ENCODE measurements around the gene MRPS15.
"Not testable (repeated sequence)": the region's sequence is repeated elsewhere in the genome, so short reads cannot be mapped to it uniquely, and the experiment has no call there.

MRPS15 gene

DNA sequence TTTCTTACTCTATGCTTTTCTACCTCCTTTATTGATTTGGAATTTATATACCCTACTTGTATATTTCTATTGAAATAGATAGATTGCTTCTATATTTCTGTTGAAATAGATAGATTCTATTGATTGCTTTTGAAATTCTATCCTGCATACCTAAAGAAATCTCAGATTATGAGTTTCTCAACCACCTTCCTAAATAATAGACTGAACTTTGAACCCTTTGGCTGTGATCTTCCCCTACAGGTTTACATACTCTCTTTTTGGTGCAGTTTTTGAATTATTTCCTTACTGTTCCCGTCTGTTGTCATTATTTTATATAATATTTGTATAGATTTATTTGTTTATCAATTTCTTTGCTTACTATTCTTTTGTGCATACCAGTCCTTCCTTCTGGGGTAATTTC lies 39.0 kb upstream of the MRPS15 start:
- Histone ChIP-seq H3K36me3 (ENCODE audit: insufficient read depth) (no peaks in the 10 kb centered on the region), H3K9ac (no peak overlapping the region), H4K20me1 (ENCODE audit: insufficient read depth) (no peaks in the 10 kb centered on the region), H2AFZ (ENCODE audit: low read depth) (no peak overlapping the region), H3K79me2 (ENCODE audit: insufficient read depth, low read depth) (no peaks in the 10 kb centered on the region), H3K27ac (no peak overlapping the region), H3K4me1 (ENCODE audit: low read depth, poor library complexity, severe bottlenecking) (no peaks in the 10 kb centered on the region), H3K27me3 (ENCODE audit: insufficient read depth, low read depth) (no peaks in the 10 kb centered on the region; the same call in 1 of the 2 replicates), H3K4me2 (no peak overlapping the region), H3K4me3 (IDR thresholded peaks at IDR 0.05; ENCODE audit: insufficient read depth, low read depth, low read length) (no peak overlapping the region)
- TF ChIP-seq, protein P1, sequence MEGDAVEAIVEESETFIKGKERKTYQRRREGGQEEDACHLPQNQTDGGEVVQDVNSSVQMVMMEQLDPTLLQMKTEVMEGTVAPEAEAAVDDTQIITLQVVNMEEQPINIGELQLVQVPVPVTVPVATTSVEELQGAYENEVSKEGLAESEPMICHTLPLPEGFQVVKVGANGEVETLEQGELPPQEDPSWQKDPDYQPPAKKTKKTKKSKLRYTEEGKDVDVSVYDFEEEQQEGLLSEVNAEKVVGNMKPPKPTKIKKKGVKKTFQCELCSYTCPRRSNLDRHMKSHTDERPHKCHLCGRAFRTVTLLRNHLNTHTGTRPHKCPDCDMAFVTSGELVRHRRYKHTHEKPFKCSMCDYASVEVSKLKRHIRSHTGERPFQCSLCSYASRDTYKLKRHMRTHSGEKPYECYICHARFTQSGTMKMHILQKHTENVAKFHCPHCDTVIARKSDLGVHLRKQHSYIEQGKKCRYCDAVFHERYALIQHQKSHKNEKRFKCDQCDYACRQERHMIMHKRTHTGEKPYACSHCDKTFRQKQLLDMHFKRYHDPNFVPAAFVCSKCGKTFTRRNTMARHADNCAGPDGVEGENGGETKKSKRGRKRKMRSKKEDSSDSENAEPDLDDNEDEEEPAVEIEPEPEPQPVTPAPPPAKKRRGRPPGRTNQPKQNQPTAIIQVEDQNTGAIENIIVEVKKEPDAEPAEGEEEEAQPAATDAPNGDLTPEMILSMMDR (conservative IDR thresholded peaks at IDR 0.05; ENCODE audit: low read depth, low read length) = no peak

GRCh38 chr1:36502616-36503015 lies 38.4 kb upstream of the MRPS15 start:
- H2AFZ ChIP-seq (ENCODE audit: low read depth) = no peak overlapping the region
- no peaks in the 10 kb centered on the region for H3K79me2 ChIP-seq (ENCODE audit: insufficient read depth, low read depth)
- H3K27ac ChIP-seq = no peak overlapping the region
- no peak overlapping the region for H3K4me2 ChIP-seq
- H3K9ac ChIP-seq = no peak overlapping the region
- H3K4me1 ChIP-seq (ENCODE audit: low read depth, poor library complexity, severe bottlenecking) = no peaks in the 10 kb centered on the region
- H3K27me3 ChIP-seq (ENCODE audit: insufficient read depth, low read depth) = no peaks in the 10 kb centered on the region; the same call in 1 of the 2 replicates
- no peaks in the 10 kb centered on the region for H3K36me3 ChIP-seq (ENCODE audit: insufficient read depth)
- TF ChIP-seq, protein P1 (conservative IDR thresholded peaks at IDR 0.05; ENCODE audit: low read depth, low read length) = no peak
- H3K4me3 ChIP-seq (IDR thresholded peaks at IDR 0.05; ENCODE audit: insufficient read depth, low read depth, low read length) = no peak overlapping the region
- H4K20me1 ChIP-seq (ENCODE audit: insufficient read depth) = no peaks in the 10 kb centered on the region

DNA sequence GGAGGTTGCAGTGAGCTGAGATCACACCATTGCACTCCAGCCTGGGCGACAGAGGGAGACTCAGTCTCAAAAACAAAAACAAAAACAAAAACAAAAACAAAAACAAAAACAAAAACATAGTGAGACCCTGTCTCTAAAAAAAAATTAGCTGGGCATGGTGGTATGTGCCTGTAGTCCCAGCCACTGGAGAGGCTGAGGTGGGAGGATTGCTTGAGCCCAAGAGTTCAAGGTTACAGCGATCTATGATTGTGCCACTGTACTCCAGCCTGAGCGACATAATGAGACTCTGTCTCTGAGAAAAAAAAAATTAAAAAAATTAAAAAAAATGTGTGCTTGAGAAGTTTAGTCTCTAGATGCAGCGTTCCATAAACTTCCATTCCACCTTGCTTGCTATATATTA lies 37.7 kb upstream of the MRPS15 start:
- not testable (repeated sequence) for H3K9ac ChIP-seq; H3K36me3 ChIP-seq (ENCODE audit: insufficient read depth); H2AFZ ChIP-seq (ENCODE audit: low read depth); H3K27ac ChIP-seq; H3K79me2 ChIP-seq (ENCODE audit: insufficient read depth, low read depth); H3K4me3 ChIP-seq (IDR thresholded peaks at IDR 0.05; ENCODE audit: insufficient read depth, low read depth, low read length); H3K27me3 ChIP-seq (ENCODE audit: insufficient read depth, low read depth); H4K20me1 ChIP-seq (ENCODE audit: insufficient read depth); H3K4me1 ChIP-seq (ENCODE audit: low read depth, poor library complexity, severe bottlenecking); H3K4me2 ChIP-seq

DNA sequence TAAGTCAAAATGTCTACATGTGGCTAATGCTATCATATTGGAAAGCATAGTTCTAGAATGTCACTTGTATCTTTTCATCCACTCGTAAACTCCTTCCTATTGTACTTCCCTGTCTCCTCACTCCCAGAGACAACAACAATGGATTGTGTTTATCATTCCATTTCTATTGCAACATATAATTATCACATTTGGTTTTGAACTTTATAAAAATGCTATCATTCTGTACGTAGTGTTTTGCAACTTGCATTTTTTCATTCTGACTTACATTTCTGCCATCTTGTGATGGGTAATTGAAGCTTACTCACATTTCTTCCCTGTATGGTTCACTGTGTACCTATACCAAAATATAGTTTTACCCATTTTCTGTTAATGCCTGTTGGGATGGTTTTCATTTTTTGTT lies 33.0 kb upstream of the MRPS15 start:
- no peak overlapping the region for H3K4me2 ChIP-seq
- H3K79me2 ChIP-seq (ENCODE audit: insufficient read depth, low read depth) = no peaks in the 10 kb centered on the region
- H3K4me1 ChIP-seq (ENCODE audit: low read depth, poor library complexity, severe bottlenecking) = no peaks in the 10 kb centered on the region
- H4K20me1 ChIP-seq (ENCODE audit: insufficient read depth) = no peaks in the 10 kb centered on the region
- no peaks in the 10 kb centered on the region; the same call in 1 of the 2 replicates for H3K27me3 ChIP-seq (ENCODE audit: insufficient read depth, low read depth)
- H3K9ac ChIP-seq = no peak overlapping the region
- H3K4me3 ChIP-seq (IDR thresholded peaks at IDR 0.05; ENCODE audit: insufficient read depth, low read depth, low read length) = no peak overlapping the region
- no peak overlapping the region for H3K27ac ChIP-seq
- H2AFZ ChIP-seq (ENCODE audit: low read depth) = no peak overlapping the region
- TF ChIP-seq, protein P1 (conservative IDR thresholded peaks at IDR 0.05; ENCODE audit: low read depth, low read length) = no peak
- no peaks in the 10 kb centered on the region for H3K36me3 ChIP-seq (ENCODE audit: insufficient read depth)

DNA sequence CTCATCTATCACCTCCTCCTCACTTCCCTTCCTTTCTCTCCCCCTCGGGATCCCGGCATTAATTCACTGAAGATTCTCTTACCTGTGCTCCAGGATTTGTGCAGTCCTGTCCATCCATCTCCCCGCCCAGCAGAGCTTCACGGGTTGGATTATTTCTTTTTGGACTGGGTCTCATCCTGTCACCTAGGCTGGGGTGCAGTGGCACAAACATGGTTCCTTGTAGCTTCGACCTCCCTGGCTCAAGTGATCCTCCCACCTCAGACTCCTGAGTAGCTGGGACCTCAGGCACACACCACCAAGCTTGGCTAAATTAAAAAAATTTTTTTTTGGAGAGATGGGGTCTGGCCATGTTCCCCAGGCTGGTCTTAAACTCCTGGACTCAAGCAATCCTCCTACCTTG lies 30.8 kb upstream of the MRPS15 start:
- Histone ChIP-seq H3K79me2 (ENCODE audit: insufficient read depth, low read depth) (no peaks in the 10 kb centered on the region), H3K36me3 (ENCODE audit: insufficient read depth) (no peaks in the 10 kb centered on the region), H3K4me1 (ENCODE audit: low read depth, poor library complexity, severe bottlenecking) (no peaks in the 10 kb centered on the region), H4K20me1 (ENCODE audit: insufficient read depth) (no peaks in the 10 kb centered on the region), H3K27ac (no peak overlapping the region), H3K27me3 (ENCODE audit: insufficient read depth, low read depth) (peaks cover 8% of the 10 kb centered on the region; the same call in 1 of the 2 replicates), H3K4me3 (IDR thresholded peaks at IDR 0.05; ENCODE audit: insufficient read depth, low read depth, low read length) (no peak overlapping the region), H2AFZ (ENCODE audit: low read depth) (no peak overlapping the region), H3K4me2 (no peak overlapping the region), H3K9ac (no peak overlapping the region)
- TF ChIP-seq, protein P1 (conservative IDR thresholded peaks at IDR 0.05; ENCODE audit: low read depth, low read length) = no peak

Measured in KMS-11 (cell line).